Measurements from ENCODE around the gene PEX12.

Gene PEX12

GRCh38 chr17:35578197-35578928, at the start of gene PEX12:
Gene PEX12 (minus strand): TSS chr17:35578571. CDS start chr17:35578021, 550 bp downstream.
- TF ChIP-seq CTCF (IDR thresholded peaks at IDR 0.05) = no peak

DNA sequence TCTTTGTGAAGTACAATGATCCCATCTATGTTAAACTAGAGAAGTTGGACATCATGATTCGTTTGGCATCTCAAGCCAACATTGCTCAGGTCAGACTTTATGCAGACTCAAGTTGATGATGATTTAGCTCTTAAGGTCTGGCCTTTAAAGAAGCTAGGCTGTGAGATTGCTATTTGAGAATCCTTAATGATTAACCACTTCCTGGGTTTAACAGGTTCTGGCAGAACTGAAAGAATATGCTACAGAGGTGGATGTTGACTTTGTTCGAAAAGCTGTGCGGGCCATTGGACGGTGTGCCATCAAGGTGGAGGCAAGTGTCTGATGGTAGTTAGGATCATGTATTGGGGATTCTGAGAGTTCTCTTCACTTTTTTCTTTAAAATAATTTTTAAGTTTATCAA, 49.0 kb upstream of the PEX12 start:
- TF ChIP-seq CTCF (IDR thresholded peaks at IDR 0.05) = no peak
- no peak overlapping the region for H3K4me3 ChIP-seq
- no peak for DNase-seq (ENCODE audit: low spot score)
- no peak overlapping the region for H3K27ac ChIP-seq

More at GRCh38 chr17:35578197-35578928, at the start of gene PEX12:
- Histone ChIP-seq H3K27ac (peak within 1 kb of the TSS; percentile 76 to 92), H3K4me3 (peak within 1 kb of the TSS; percentile 75)
- peak; percentile 92 for DNase-seq (ENCODE audit: low spot score)

- TF ChIP-seq CTCF (IDR thresholded peaks at IDR 0.05) = no peak
- Histone ChIP-seq H3K27ac (no peak overlapping the region), H3K4me3 (no peak overlapping the region)
- DNase-seq (ENCODE audit: low spot score) = no peak
These were observed 43.4 kb upstream of the PEX12 start for GRCh38 chr17:35621768-35622167.

DNA sequence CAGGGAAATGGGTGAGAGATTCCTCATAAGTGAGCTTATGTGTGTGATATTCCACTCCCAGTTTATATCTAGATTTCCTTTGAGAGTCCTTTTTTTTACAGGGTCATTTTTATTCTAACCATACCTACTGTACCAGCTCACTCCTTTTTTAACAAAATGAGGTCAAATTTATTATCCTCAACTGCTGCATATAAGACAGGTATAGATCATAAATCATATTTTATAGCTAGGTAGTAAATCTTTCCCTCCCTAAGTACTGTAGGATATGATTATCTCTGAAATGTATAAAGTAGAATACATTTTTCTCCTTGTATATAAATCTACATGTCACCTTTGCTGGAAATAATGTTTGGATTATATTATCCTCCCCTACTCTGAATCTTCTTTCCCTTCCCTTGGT, 40.3 kb upstream of the PEX12 start:
- TF ChIP-seq CTCF (IDR thresholded peaks at IDR 0.05) = no peak
- Histone ChIP-seq H3K4me3 (no peak overlapping the region), H3K27ac (no peak overlapping the region)
- no peak for DNase-seq (ENCODE audit: low spot score)

GRCh38 chr17:35617505-35617904, 39.1 kb upstream of the PEX12 start:
- DNase-seq (ENCODE audit: low spot score) = no peak
- no peak overlapping the region for H3K27ac ChIP-seq
- no peak for TF ChIP-seq CTCF (IDR thresholded peaks at IDR 0.05)
- H3K4me3 ChIP-seq = no peak overlapping the region

DNA sequence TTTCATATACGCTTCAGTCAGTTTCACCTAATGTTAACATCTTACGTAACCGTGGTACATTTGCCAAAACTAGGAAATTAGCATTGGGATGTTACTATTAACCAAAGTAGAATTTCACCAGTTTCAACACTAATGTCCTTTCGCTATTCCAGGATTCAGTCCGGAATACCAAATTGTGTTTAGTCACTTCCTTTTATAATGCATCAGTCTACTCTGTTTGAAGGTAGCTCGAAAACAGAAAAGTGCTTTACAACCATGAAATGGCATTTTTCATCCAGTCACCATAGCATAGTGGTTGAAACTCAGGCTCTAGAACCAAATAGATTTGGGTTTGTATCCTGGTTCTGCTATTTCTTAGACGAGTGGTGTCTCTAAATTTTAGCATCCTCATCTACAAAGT, 38.2 kb upstream of the PEX12 start:
- no peak for TF ChIP-seq CTCF (IDR thresholded peaks at IDR 0.05)
- no peak overlapping the region for H3K4me3 ChIP-seq
- no peak overlapping the region for H3K27ac ChIP-seq
- no peak for DNase-seq (ENCODE audit: low spot score)

GRCh38 chr17:35614810-35615209, 36.4 kb upstream of the PEX12 start:
- no peak for DNase-seq (ENCODE audit: low spot score)
- TF ChIP-seq CTCF (IDR thresholded peaks at IDR 0.05) = no peak
- no peak overlapping the region for H3K4me3 ChIP-seq
- H3K27ac ChIP-seq = no peak overlapping the region

All from coronary artery (tissue), 2 donors.